MM.1S (cell line): ENCODE measurements around the gene INTS15.
"Not testable (repeated sequence)": the region's sequence is repeated elsewhere in the genome, so short reads cannot be mapped to it uniquely, and the experiment has no call there.

Experiments used
- DNase-seq: peaks from one replicate; pipeline ENCODE4 v3.0.0-alpha.2; 2015
- H2AFZ ChIP-seq: fragments of 300-600 bp; sonication (generic); 2 replicates; pipeline ENCODE4 v1.6.0; 2016; ENCODE audit warnings: antibody characterized with exemption, low read length
- H3F3A ChIP-seq: fragments of 300-600 bp; sonication (generic); 2 replicates; pipeline ENCODE4 v1.6.1; 2016; ENCODE audit warnings: mild to moderate bottlenecking, antibody characterized with exemption, low read length, moderate library complexity, mixed read lengths; ENCODE audit not compliant: insufficient read depth
- H3K27ac ChIP-seq: fragments of 300-600 bp; sonication (generic); 2 replicates; pipeline ENCODE4 v1.5.1; 2016; ENCODE audit warnings: mild to moderate bottlenecking, low read length
- H3K27me3 ChIP-seq: fragments of 300-600 bp; sonication (generic); replicated peaks from 2 replicates; pipeline ENCODE4 v1.6.0; 2016; ENCODE audit warnings: low read length; ENCODE audit not compliant: insufficient read depth
- H3K36me3 ChIP-seq: fragments of 300-600 bp; sonication (generic); replicated peaks from 2 replicates; pipeline ENCODE4 v1.6.1; 2016; ENCODE audit warnings: mild to moderate bottlenecking, low read length, mixed read lengths; ENCODE audit not compliant: insufficient read depth
- H3K4me1 ChIP-seq: fragments of 300-600 bp; sonication (generic); 2 replicates; pipeline ENCODE4 v1.6.1; 2016; ENCODE audit warnings: low read length, mixed read lengths
- H3K4me2 ChIP-seq: fragments of 300-600 bp; sonication (generic); 2 replicates; pipeline ENCODE4 v1.6.0; 2016; ENCODE audit warnings: low read depth, low read length
- H3K4me3 ChIP-seq: fragments of 300-600 bp; sonication (generic); 2 replicates; pipeline ENCODE4 v1.5.1; 2016; ENCODE audit warnings: low read length, mixed read lengths
- H3K79me2 ChIP-seq: fragments of 300-600 bp; sonication (generic); 2 replicates; pipeline ENCODE4 v1.6.1; 2016; ENCODE audit warnings: mixed run types, low read length, mixed read lengths
- H3K9ac ChIP-seq: fragments of 300-600 bp; sonication (generic); 2 replicates; pipeline ENCODE4 v1.6.1; 2016; ENCODE audit warnings: low read length, mixed read lengths
- H3K9me2 ChIP-seq: fragments of 300-600 bp; sonication (generic); replicated peaks from 2 replicates; pipeline ENCODE4 v1.6.1; 2016; ENCODE audit warnings: mild to moderate bottlenecking, low read length, mixed read lengths; ENCODE audit not compliant: insufficient read depth
- H3K9me3 ChIP-seq: fragments of 300-600 bp; sonication (generic); replicated peaks from 2 replicates; pipeline ENCODE4 v1.6.1; 2016; ENCODE audit warnings: mild to moderate bottlenecking, low read length, mixed read lengths; ENCODE audit not compliant: insufficient read depth
- H4K20me1 ChIP-seq: fragments of 300-600 bp; sonication (generic); 2 replicates; pipeline ENCODE4 v1.6.1; 2016; ENCODE audit warnings: mild to moderate bottlenecking, low read length, moderate library complexity, mixed read lengths; ENCODE audit not compliant: insufficient read depth
- CTCF ChIP-seq: fragments of 300-600 bp; sonication (generic); IDR thresholded peaks from 2 replicates; pipeline ENCODE4 v1.5.1; 2016; ENCODE audit warnings: antibody characterized with exemption, low read length, mixed read lengths
- EZH2 ChIP-seq: fragments of 300-600 bp; sonication (generic); optimal IDR thresholded peaks from 2 replicates; pipeline ENCODE3; 2017; ENCODE audit warnings: low read depth, mild to moderate bottlenecking, antibody characterized with exemption, low read length, mixed read lengths
- EZH2phosphoT487 ChIP-seq: fragments of 300-600 bp; sonication (generic); IDR thresholded peaks from 2 replicates; pipeline ENCODE4 v1.6.1; 2018; ENCODE audit warnings: antibody characterized with exemption, low read length

The INTS15 gene

GRCh38 chr7:6575281-6576023 lies 14.4 kb upstream of the INTS15 start:
- H3K27me3 ChIP-seq, result no peaks in the 10 kb centered on the region; the same call in 1 of the 2 replicates
- H3F3A ChIP-seq, result peaks cover 3% of the 10 kb centered on the region; the same call in 1 of the 2 replicates
- no peak for DNase-seq
- H3K36me3 ChIP-seq, result no peaks in the 10 kb centered on the region
- H3K9me2 ChIP-seq, result no peaks in the 10 kb centered on the region
- H3K79me2 ChIP-seq, result no peaks in the 10 kb centered on the region
- H2AFZ ChIP-seq, result no peak overlapping the region
- H3K27ac ChIP-seq, result no peak overlapping the region
- no peak for TF ChIP-seq CTCF
- TF ChIP-seq EZH2phosphoT487, result no peak
- TF ChIP-seq EZH2, result no peak
- H3K4me1 ChIP-seq, result 0 out of 2 replicates have a peak, but pooled peaks cover 3% of the 10 kb centered on the region
- no peak overlapping the region for H3K9ac ChIP-seq
- no peaks in the 10 kb centered on the region for H4K20me1 ChIP-seq
- no peak overlapping the region for H3K4me2 ChIP-seq
- no peaks in the 10 kb centered on the region for H3K9me3 ChIP-seq
- H3K4me3 ChIP-seq, result no peak overlapping the region

GRCh38 chr7:6576024-6576866 lies 13.6 kb upstream of the INTS15 start:
- Histone ChIP-seq H3K4me3 (peak overlapping the region; percentile 25; the same call in 1 of the 2 replicates), H3K4me1 (0 out of 2 replicates have a peak, but pooled peaks cover 3% of the 10 kb centered on the region), H3K36me3 (no peaks in the 10 kb centered on the region), H4K20me1 (no peaks in the 10 kb centered on the region), H2AFZ (no peak overlapping the region), H3K9me3 (no peaks in the 10 kb centered on the region), H3K9me2 (no peaks in the 10 kb centered on the region), H3F3A (peaks cover 3% of the 10 kb centered on the region; the same call in 1 of the 2 replicates), H3K79me2 (no peaks in the 10 kb centered on the region), H3K27ac (no peak overlapping the region), H3K27me3 (no peaks in the 10 kb centered on the region; the same call in 1 of the 2 replicates), H3K9ac (no peak overlapping the region), H3K4me2 (peak overlapping the region; percentile 45)
- no peak for DNase-seq
- TF ChIP-seq CTCF (no peak), EZH2 (no peak), EZH2phosphoT487 (no peak)

- not testable (repeated sequence) for H3K27me3 ChIP-seq, DNase-seq, H3K36me3 ChIP-seq, H3F3A ChIP-seq, H3K9me3 ChIP-seq, H4K20me1 ChIP-seq, H2AFZ ChIP-seq, H3K79me2 ChIP-seq, H3K9me2 ChIP-seq, H3K4me1 ChIP-seq
- Histone ChIP-seq H3K9ac (peak overlapping the region; percentile 93; the same call in 1 of the 2 replicates), H3K4me2 (peak overlapping the region; percentile 82), H3K4me3 (peak overlapping the region; percentile 98; the same call in 1 of the 2 replicates), H3K27ac (peak overlapping the region; percentile 75; the same call in 1 of the 2 replicates)
Observed at GRCh38 chr7:6576867-6577368, 12.9 kb upstream of the INTS15 start.
